Right lung (tissue), 5 donors: Measurements from ENCODE around the gene CALY. TPM values are rescaled to one million over a fixed set of nuclear protein-coding genes. Genes with fewer than 3 reads are reported as not detected.

Experiments used
- DNase-seq, 2 donors: peaks; one replicate each; pipeline ENCODE4 v3.0.0-alpha.2; 2013
- polyA plus RNA-seq, 5 donors: library from polyadenylated mRNA; unstranded; fragments of 120-200 nt; gene quantifications; one replicate each; pipeline versions ENCODE4 v1.2.1 to v1.2.3, GENCODE V29; 2013; ENCODE audit warnings: inconsistent platforms in 1 of 5, low replicate concordance in 1 of 5; ENCODE audit not compliant: insufficient read length in 5 of 5, insufficient read depth in 1 of 5

The CALY gene
- polyA plus RNA-seq, 5 donors = 0.29 to 0.31 (median 0.31) TPM; not detected in 2

- no peak for DNase-seq
These were observed 16.7 kb upstream of the CALY start for GRCh38 chr10:133353202-133353959.

GRCh38 chr10:133351408-133352318 lies 15.0 kb upstream of the CALY start:
- DNase-seq = no peak

GRCh38 chr10:133350950-133351329 lies 14.2 kb upstream of the CALY start:
- no peak for DNase-seq

GRCh38 chr10:133350283-133350949 lies 13.7 kb upstream of the CALY start:
- no peak for DNase-seq

GRCh38 chr10:133349577-133350011 lies 12.9 kb upstream of the CALY start:
- no peak for DNase-seq

- DNase-seq = no peak
These were observed 12.5 kb upstream of the CALY start for GRCh38 chr10:133349160-133349568.

GRCh38 chr10:133347710-133348517 lies 11.2 kb upstream of the CALY start:
- DNase-seq = no peak

GRCh38 chr10:133346413-133346812 lies 9.7 kb upstream of the CALY start:
- DNase-seq = no peak

- no peak for DNase-seq
These were observed 7.5 kb upstream of the CALY start for GRCh38 chr10:133344236-133344635.

- DNase-seq = no peak
These were observed 6.9 kb upstream of the CALY start for GRCh38 chr10:133343558-133343957.

GRCh38 chr10:133342942-133343341 lies 6.2 kb upstream of the CALY start:
- no peak for DNase-seq

GRCh38 chr10:133341983-133342382 lies 5.3 kb upstream of the CALY start:
- no peak for DNase-seq

GRCh38 chr10:133339708-133340380 lies 3.1 kb upstream of the CALY start:
- DNase-seq = no peak

- DNase-seq = no peak
These were observed 1.7 kb upstream of the CALY start for GRCh38 chr10:133338080-133339071.

- DNase-seq = no peak
These were observed 652 bp upstream of the CALY start for GRCh38 chr10:133337370-133337725.

GRCh38 chr10:133336118-133336576 lies 549 bp downstream of the CALY start:
- DNase-seq = no peak

GRCh38 chr10:133335246-133336117 lies 1.2 kb downstream of the CALY start:
- peak; percentile 52 to 63 for DNase-seq

- no peak for DNase-seq
These were observed 2.0 kb downstream of the CALY start for GRCh38 chr10:133334503-133335245.
